ENCODE measurements around the gene BMP6.
"Not testable (repeated sequence)": the region's sequence is repeated elsewhere in the genome, so short reads cannot be mapped to it uniquely, and the experiment has no call there.

The BMP6 gene

GRCh38 chr6:7797386-7797785, 71.5 kb downstream of the BMP6 start:
- DNase-seq: no peak

- no peak for DNase-seq
These were observed 72.9 kb downstream of the BMP6 start for GRCh38 chr6:7798751-7799150.

DNA sequence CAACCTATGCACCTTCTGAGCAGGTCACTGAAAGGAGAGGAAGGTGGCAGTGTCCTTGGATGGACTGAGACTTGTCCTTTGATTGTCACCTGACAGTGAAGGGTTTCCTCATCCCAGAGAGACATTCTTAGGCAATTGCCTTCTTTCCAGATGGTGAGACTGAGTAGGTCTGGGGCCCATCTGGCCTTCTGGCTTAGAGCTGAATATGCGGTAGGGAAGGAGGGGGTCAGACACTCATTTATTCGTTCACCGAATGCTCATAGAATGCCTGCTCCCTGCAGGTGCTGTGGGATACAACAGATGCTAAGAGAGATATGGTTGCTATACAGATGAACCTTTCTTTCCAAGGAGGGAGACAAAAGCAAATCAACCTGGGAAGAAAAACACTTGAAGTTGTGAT, 76.8 kb downstream of the BMP6 start:
- no peak for DNase-seq

DNA sequence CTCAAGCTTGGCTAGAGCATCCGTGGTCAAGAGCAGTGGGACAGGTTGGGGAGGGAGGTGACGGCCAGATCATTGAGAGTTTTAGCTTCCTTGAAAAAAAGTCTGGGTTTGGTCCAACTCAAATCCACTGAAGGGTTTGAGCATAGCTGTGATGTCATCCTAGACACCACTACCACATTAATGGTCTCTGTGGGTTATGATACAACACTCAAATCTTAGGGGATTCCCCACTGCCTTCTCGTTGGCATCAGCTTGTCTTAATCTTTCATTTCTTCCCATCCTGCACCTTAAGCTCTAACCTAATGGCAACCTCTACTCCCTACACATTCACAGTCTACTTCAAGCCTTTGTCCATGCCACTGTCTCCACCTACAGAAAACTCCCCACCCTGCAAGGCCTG, 77.3 kb downstream of the BMP6 start:
- DNase-seq: no peak

DNA sequence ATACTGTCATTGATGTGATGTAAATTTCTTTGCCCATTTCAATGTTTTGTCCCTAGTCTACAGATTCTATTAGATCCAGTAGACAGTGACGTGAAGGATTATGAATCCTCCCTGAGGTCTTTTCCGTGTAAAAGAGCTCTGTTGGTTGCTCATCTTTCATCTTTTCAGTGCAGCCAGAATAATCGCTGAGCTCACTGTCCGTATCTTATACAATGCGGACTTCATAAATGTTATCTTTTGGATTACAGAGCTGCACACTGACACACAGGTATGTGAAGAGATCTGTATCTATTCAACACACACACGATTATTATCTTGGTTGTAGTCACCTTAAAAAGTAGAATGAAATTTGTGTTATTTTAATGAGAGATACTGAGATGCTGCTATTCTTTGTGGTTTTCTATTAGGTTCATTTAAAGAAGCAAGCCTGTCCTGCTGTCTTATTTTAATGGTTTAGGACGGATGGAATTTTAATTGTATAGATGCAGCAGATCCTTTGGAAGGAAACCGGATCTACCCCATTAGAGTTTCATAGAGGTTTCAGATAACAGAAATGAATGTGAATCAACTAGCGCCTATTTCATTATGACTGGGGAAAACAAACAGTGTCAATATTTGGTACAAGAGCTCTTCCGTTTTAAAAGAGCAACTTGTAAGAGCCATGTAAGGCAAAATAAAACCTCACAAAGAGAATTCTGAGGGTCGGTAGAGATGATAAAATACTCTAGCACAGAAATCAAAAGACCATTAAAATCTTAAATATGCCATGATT, 79.4 kb downstream of the BMP6 start:
- no peak for DNase-seq

DNA sequence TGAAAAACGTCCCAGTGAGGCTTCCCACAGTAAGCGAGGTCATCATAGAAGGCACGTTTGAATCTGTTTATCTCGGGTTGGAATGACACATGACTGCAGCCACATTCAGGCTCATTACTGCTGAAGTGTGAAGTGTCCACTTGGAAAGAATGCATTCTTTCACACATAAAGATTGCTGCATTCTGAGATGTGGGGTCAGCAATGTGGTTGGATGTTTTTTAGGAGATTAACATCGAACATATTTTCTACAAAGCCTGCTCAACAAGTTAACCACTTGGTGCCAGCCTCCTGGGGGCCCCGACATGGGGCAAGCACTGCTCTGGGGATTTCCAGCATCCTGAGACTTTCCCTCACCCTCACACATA, 79.9 kb downstream of the BMP6 start:
- no peak for DNase-seq

GRCh38 chr6:7806711-7807110, 80.8 kb downstream of the BMP6 start:
- no peak for DNase-seq

GRCh38 chr6:7809346-7809745, 83.4 kb downstream of the BMP6 start:
- no peak for DNase-seq

- DNase-seq: no peak
These were observed 85.5 kb downstream of the BMP6 start for GRCh38 chr6:7811441-7811840.

DNA sequence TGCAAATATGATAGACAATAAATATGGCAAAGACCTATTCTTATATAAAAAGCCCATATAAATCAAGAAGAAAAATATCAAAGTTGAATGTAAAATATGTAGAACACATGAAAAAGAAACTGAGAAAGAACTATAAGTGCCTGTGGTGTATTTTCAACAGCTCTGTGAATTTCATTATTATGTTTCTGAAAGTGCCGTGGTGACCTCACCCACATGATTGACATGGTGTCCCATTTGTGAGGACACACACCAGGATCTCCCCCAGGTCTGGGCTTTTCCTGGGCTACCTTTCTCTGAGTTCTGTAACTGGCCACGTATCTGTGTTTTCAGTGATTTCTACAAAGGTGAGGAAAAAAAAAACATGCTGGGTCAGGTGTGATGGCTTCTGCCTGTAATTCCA, 86.7 kb downstream of the BMP6 start:
- no peak for DNase-seq

DNA sequence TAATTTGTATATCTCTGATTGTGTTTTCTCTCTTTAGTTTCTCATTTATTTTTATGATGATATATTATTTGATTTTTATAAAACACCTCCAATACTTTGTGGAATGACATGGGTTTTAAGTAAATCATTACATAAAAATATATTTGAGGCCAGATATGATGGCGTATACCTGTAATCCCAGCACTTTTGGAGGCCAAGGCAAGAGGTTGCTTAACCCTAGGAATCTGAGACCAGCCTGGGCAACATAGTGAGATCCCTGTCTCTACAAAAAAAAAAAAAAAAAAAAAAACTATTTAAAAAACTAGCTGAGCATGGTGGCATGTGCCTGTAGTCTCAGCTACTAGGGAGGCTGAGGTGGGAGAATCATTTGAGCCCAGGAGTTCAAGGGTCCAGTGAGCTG, 87.3 kb downstream of the BMP6 start:
- DNase-seq: no peak

DNA sequence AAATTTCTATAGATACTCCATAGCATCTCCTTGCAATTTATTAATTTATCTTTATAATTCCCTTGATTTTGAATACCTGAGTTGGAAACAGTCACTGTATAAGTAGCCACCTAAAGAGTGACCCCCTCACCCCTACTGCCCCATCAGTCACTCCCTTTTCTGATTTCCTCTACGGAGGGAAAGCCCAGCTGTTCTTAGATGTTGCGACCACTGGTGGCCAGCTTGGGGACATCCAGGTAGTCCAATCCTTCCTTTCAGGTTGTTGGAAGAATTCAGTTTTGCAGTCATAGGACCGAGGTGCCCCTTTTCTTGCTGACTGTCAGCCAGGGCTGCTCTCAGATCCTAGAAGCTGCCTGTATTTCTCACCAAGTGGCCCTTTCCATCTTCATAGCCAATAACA, 87.8 kb downstream of the BMP6 start:
- no peak for DNase-seq

DNA sequence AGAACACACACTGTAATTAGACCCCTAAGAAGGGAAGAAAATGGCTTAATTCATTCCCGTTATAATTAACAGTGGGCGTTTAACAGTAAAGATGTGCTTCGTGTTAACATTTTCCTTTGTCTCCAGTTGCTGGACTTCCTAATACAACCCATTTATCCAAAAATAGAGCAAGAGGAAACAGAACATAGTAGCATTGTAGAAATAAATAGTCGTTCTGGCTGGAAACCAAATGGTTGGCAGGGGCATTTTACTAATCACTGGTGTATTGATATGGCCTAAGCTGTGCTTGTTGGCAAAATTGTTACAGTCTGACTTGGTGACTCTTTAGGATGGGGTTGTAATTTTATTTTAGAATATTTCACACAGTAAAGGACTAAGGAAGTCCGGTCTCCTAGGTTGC, 89.8 kb downstream of the BMP6 start:
- DNase-seq: no peak

DNA sequence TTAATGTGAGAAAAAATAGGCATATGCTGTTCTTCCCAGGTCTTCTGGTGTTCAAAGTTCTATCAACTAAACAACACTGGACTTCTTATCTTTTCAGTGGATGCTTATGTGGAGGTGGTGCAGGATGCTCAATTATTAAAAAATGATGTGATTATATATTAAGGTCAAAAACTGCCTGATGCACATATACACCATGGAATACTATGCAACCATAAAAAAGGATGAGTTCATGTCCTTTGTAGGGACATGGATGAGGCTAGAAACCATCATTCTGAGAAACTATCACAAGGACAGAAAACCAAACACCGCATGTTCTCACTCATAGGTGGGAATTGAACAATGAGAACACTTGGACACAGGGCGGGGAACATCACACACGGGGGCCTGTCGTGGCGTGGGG, 91.3 kb downstream of the BMP6 start:
- not testable (repeated sequence) for DNase-seq

GRCh38 chr6:7818257-7819214, 92.6 kb downstream of the BMP6 start:
- DNase-seq: no peak

- no peak for DNase-seq
These were observed 93.6 kb downstream of the BMP6 start for GRCh38 chr6:7819431-7820015.

DNA sequence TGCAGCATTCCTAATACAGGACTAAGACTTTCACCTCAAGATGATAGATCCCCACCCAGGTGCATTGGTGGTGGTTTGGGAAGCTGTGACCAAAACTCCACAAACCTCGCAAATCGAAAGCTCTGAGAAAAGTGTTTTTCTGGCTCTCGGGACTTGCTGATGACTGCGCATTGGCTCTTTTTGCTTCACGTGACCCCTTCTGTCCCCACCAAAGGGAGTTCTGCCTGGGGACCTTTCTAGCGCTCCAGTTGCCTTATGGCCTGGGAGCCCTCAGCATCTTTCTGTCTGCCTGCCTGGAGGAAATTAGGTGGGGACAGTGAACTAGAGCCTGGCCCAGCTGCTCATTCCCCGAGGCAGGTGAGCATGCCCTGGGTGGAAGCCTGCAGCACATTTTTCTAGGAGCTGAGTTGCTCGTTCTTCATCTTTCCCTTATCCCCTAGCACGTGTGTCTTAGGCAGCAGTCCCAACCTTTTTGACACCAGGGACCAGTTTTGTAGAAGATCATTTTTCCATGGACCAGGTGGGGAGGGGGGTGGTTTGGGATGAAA, 94.5 kb downstream of the BMP6 start:
- DNase-seq: no peak

GRCh38 chr6:7821426-7821825, 95.5 kb downstream of the BMP6 start:
- DNase-seq: no peak

GRCh38 chr6:7823552-7823951, 97.7 kb downstream of the BMP6 start:
- no peak for DNase-seq

DNA sequence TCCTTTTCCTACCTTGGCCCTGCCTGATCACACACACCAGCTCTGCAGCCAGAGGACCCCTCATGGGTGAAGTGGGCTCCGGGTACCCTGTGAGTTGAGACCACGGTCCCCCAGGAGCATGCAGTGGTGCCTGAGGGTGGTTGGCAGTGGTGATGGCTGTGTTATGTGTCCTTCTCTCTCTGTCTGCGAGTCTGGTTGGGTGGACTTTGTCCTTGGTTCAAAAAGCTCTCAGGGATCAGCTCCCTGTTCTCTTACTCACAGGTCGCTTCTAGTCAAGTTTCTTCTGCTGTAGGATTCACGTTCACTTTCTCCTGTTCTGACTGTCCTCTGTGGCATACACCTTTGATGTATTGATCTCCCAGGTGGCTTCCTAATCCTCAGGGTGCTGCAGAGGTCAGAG, 100.1 kb downstream of the BMP6 start:
- DNase-seq: no peak

DNA sequence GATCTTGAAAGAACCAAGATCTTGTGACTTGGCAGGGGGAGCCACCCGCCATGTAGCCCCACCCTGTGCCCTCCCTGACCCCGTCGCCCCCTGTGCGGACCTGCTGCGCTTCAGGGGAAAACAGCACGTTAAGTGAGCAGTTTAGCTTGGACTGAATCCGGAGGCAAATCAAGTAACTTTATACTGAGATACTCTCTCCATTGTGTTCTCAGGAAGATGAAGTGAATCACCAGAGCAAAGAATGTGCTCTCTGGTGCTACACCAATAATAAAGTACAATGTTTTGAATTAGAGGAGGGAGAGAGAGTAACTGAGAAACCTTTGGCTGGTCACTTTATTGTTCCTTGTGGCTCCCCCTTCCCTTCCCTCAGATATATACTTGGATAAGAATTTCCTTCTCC, 101.2 kb downstream of the BMP6 start:
- DNase-seq: no peak

DNA sequence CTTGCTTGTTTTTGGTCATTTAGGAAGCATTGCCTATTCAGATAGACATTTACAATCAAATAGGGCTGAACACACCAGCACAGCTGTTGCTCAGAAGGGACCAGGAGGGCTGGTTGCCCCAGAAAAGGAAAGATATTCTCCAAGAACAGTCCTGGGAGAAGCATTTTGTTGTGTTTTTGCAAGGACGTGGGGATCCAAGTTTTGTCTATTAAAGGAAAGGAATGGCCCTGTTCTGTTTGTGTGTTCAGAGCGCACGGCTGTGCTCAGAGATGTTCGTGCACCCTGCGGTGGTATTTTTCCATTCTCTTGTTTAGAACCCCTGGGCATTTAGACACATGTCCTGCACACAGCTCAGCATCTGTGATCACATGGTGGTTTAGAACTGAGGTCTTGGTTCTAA, 102.2 kb downstream of the BMP6 start:
- no peak for DNase-seq

DNA sequence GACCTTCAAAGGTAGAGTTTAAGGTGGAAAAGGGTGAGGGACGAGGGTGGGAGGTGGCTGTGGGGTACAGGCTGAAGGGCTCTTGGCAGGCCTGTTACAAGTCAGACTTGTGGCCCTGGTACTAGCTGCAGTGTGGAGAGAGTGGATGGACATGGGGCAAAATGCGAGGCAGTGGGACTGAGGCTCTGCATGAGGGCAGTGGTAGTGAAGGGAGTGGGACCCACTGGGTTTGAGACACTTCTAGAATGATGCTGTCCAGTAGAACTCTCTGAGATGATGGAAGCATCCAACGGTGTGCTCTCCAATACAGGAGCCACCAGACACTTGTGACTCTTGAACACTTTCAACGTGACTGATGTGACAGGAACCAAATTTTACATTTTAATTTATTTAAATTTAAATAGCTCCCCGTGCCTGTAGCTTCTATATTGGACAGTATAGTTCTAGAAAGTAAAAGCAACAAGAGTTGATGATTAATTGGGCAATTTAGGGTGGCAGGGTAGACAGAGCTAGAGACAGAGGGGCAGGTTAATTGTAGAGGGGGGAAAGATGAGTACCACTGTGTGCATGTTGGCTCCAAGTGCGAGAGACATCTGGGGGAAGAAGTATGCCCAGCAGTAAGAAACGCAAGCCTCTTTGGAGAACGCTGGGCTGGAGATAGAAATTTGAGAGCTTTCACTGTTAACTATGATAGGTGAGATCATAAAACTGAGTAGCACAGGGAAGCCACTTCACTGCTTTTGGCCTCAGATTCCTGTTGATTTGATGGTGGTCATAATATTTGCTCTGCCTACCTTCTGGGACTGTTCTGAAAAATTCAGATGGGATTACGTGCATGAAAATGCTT, 107.2 kb downstream of the BMP6 start:
- DNase-seq: no peak

Measured in T1000 (cell line).